NB4 (cell line): ENCODE data around the gene FANCF.

ENCODE experiments used
- CTCF ChIP-seq: IDR thresholded peaks from one replicate; pipeline ENCODE4 v1.5.1; 2012; ENCODE audit warnings: low read depth, low read length
- POLR2A ChIP-seq: IDR thresholded peaks from 2 replicates; pipeline ENCODE4 v1.6.1; 2011; ENCODE audit warnings: mild to moderate bottlenecking; ENCODE audit not compliant: insufficient read length; ENCODE audit errors: extremely low read depth

- no peak for TF ChIP-seq POLR2A
- TF ChIP-seq CTCF: no peak
Observed at GRCh38 chr11:22583963-22584492, 41.6 kb downstream of the FANCF start.
